ENCODE results near the gene TUT7. TPM values are rescaled to one million over a fixed set of nuclear protein-coding genes. Genes with fewer than 3 reads are reported as not detected.

TUT7 gene
- polyA plus RNA-seq, 1 donor from 2014 or later: 21.0 TPM

GRCh38 chr9:86288499-86289198 lies 65.6 kb downstream of the TUT7 start:
- H3K27me3 ChIP-seq (ENCODE audit: insufficient read depth, low read depth, low read length): no peaks in the 10 kb centered on the region
- H3K9me2 ChIP-seq (ENCODE audit: insufficient read depth, low read length): no peaks in the 10 kb centered on the region
- H4K20me1 ChIP-seq (ENCODE audit: insufficient read depth): no peaks in the 10 kb centered on the region
- no peaks in the 10 kb centered on the region for H3F3A ChIP-seq (ENCODE audit: insufficient read depth, low read length, poor library complexity, severe bottlenecking)
- no peaks in the 10 kb centered on the region for H3K36me3 ChIP-seq (ENCODE audit: insufficient read depth, low read length)
- H3K4me2 ChIP-seq (ENCODE audit: low read length): no peak overlapping the region
- no peaks in the 10 kb centered on the region for H3K9me3 ChIP-seq (ENCODE audit: low read length)
- H3K9ac ChIP-seq (ENCODE audit: low read length): no peak overlapping the region
- no peaks in the 10 kb centered on the region for H3K79me2 ChIP-seq (replicated peaks; ENCODE audit: insufficient read depth, low read length)
- no peak overlapping the region for H3K27ac ChIP-seq (ENCODE audit: low read length)
- no peak overlapping the region for H3K4me3 ChIP-seq (ENCODE audit: low read length)
- H2AFZ ChIP-seq (ENCODE audit: low read depth, low read length): no peak overlapping the region
- no peak for TF ChIP-seq POLR2AphosphoS5 (IDR thresholded peaks at IDR 0.05)
- TF ChIP-seq EP300 (conservative IDR thresholded peaks at IDR 0.05; ENCODE audit: poor library complexity, severe bottlenecking): no peak
- TF ChIP-seq SMC3 (conservative IDR thresholded peaks at IDR 0.05; ENCODE audit: poor library complexity): no peak
- TF ChIP-seq MXI1 (conservative IDR thresholded peaks at IDR 0.05; ENCODE audit: poor library complexity, severe bottlenecking): no peak
- no peak for TF ChIP-seq CTCF (IDR thresholded peaks at IDR 0.05; ENCODE audit: poor library complexity, severe bottlenecking)
- TF ChIP-seq EZH2 (IDR thresholded peaks at IDR 0.05; ENCODE audit: borderline replicate concordance, insufficient read depth, low read length, poor library complexity, severe bottlenecking): no peak
- TF ChIP-seq TAF1 (IDR thresholded peaks at IDR 0.05; ENCODE audit: low read depth): no peak
- TF ChIP-seq REST (IDR thresholded peaks at IDR 0.05; ENCODE audit: borderline replicate concordance): no peak
- TF ChIP-seq RAD21 (conservative IDR thresholded peaks at IDR 0.05): no peak

GRCh38 chr9:86287013-86287412 lies 67.2 kb downstream of the TUT7 start:
- H3F3A ChIP-seq (ENCODE audit: insufficient read depth, low read length, poor library complexity, severe bottlenecking): no peaks in the 10 kb centered on the region
- TF ChIP-seq POLR2AphosphoS5 (IDR thresholded peaks at IDR 0.05) (no peak), CTCF (IDR thresholded peaks at IDR 0.05; ENCODE audit: poor library complexity, severe bottlenecking) (peak; percentile 50)
- no peak overlapping the region for H3K4me2 ChIP-seq (ENCODE audit: low read length)
- no peak overlapping the region for H3K4me3 ChIP-seq (ENCODE audit: low read length)
- no peaks in the 10 kb centered on the region for H3K36me3 ChIP-seq (ENCODE audit: insufficient read depth, low read length)
- no peaks in the 10 kb centered on the region for H3K27me3 ChIP-seq (ENCODE audit: insufficient read depth, low read depth, low read length)
- H3K9me3 ChIP-seq (ENCODE audit: low read length): no peaks in the 10 kb centered on the region
- no peaks in the 10 kb centered on the region for H3K79me2 ChIP-seq (replicated peaks; ENCODE audit: insufficient read depth, low read length)
- H3K9me2 ChIP-seq (ENCODE audit: insufficient read depth, low read length): no peaks in the 10 kb centered on the region
- H4K20me1 ChIP-seq (ENCODE audit: insufficient read depth): no peaks in the 10 kb centered on the region
- no peak overlapping the region for H3K27ac ChIP-seq (ENCODE audit: low read length)
- H3K9ac ChIP-seq (ENCODE audit: low read length): no peak overlapping the region
- no peak overlapping the region for H2AFZ ChIP-seq (ENCODE audit: low read depth, low read length)
